Transverse colon (tissue), 4 donors: ENCODE data around the gene ITGA8. TPM values are rescaled to one million over a fixed set of nuclear protein-coding genes. Genes with fewer than 3 reads are reported as not detected.

ENCODE experiments used
- DNase-seq: peaks from one replicate; pipeline ENCODE4 v3.0.0-alpha.2; 2019
- H3K27ac ChIP-seq, 4 donors: fragments of 200-600 bp; sonication (generic); 2 replicates each; pipeline ENCODE4 v1.5.1; 2016 to 2018; ENCODE audit warnings: inconsistent platforms in 4 of 4
- H3K27me3 ChIP-seq: fragments of 200-600 bp; sonication (generic); 2 replicates; pipeline ENCODE4 v1.5.1; 2017; ENCODE audit warnings: inconsistent platforms
- H3K36me3 ChIP-seq, 4 donors: fragments of 200-600 bp; sonication (generic); 2 replicates each; pipeline ENCODE4 v1.5.1; 2017 to 2019; ENCODE audit warnings: inconsistent platforms in 4 of 4
- H3K4me1 ChIP-seq, 4 donors: fragments of 200-600 bp; sonication (generic); 2 replicates each; pipeline ENCODE4 v1.5.1; 2017 to 2020; ENCODE audit warnings: inconsistent platforms in 4 of 4
- H3K4me3 ChIP-seq, 4 donors: fragments of 200-600 bp; sonication (generic); 1 replicate in 1 of 4; 2 replicates in 3 of 4; pipeline versions ENCODE4 v1.5.1 to v1.6.1; 2017 to 2019; ENCODE audit warnings: inconsistent platforms in 4 of 4
- H3K9me3 ChIP-seq, 2 donors: fragments of 200-600 bp; sonication (generic); 2 replicates each; pipeline ENCODE4 v1.5.1; 2017 to 2019; ENCODE audit warnings: inconsistent platforms in 2 of 2
- CTCF ChIP-seq, 5 experiments: fragments of 200-600 bp in 3 of 5; fragments of 450-650 bp in 2 of 5; sonication (generic) in 3 of 5; IDR thresholded peaks; 1 replicate in 2 of 5; 2 replicates in 3 of 5; pipeline ENCODE4 v1.5.1; 2016 to 2017; ENCODE audit warnings: antibody characterized with exemption in 5 of 5, inconsistent platforms in 3 of 5, mild to moderate bottlenecking in 2 of 5, moderate library complexity in 1 of 5
- EP300 ChIP-seq: sonication (generic); formaldehyde crosslinking; IDR thresholded peaks from one replicate; pipeline ENCODE4 v1.6.1; 2017; ENCODE audit warnings: antibody characterized with exemption, low read depth
- POLR2A ChIP-seq: fragments of 450-650 bp; IDR thresholded peaks from one replicate; pipeline ENCODE4 v1.6.1; 2016; ENCODE audit warnings: antibody characterized with exemption, mild to moderate bottlenecking, moderate library complexity
- POLR2AphosphoS5 ChIP-seq, 3 donors: sonication (generic); formaldehyde crosslinking; IDR thresholded peaks; one replicate each; pipeline ENCODE4 v1.6.1; 2016; ENCODE audit warnings: antibody characterized with exemption in 3 of 3
- WGBS, 2 donors: methylation state at CpG; one replicate each; pipeline ENCODE4 v1.1.5; 2018; ENCODE audit warnings: low coverage in 1 of 2; 5-methylcytosine and 5-hydroxymethylcytosine counted together
- in situ Hi-C, 4 donors: fragments of 200-750 bp; cut with MboI; loops; one replicate each; pipeline versions ENCODE4 v1.15.0 to v1.15.1; 2017; ENCODE audit warnings: low sequenced_read_pairs in 3 of 4, low pct_ligation_motif_present in 1 of 4, low pct_unique_long_range_greater_than_20kb in 1 of 4
- intact Hi-C: fragments of 100-400 bp; cut with DNase I; formaldehyde crosslinking; loops from one replicate; pipeline ENCODE4 v1.15.1; 2023; ENCODE audit warnings: low total_unique reads
- total RNA-seq, 4 donors: library from RNA; depleted of rRNA; stranded (reverse); fragments of >200 nt; gene quantifications; one replicate each; pipeline ENCODE4 v1.1.0, GENCODE V29; 2016

Gene ITGA8
- total RNA-seq, 4 donors from 2014 or later, result 1.4 to 4.9 (median 3.3) TPM; not detected in 1

GRCh38 chr10:15572531-15573045 lies 147.1 kb downstream of the ITGA8 start:
- no peak for DNase-seq
- in situ Hi-C loops, result no loop called here
- 92 to 93% methylated on average over 6 of the region's 6 CpGs for WGBS, 2 donors
- Histone ChIP-seq H3K36me3 (no peaks in the 10 kb centered on the region), H3K4me1 (peaks cover 0 to 6% (median 0%) of the 10 kb centered on the region in 4 donors), H3K9me3 (no peaks in the 10 kb centered on the region), H3K27ac (no peak overlapping the region), H3K4me3 (no peak overlapping the region), H3K27me3 (no peaks in the 10 kb centered on the region)
- no peak for TF ChIP-seq POLR2A
- no peak for TF ChIP-seq EP300
- TF ChIP-seq CTCF (IDR thresholded peaks at IDR 0.05), result no peak
- TF ChIP-seq POLR2AphosphoS5 (IDR thresholded peaks at IDR 0.05), result no peak
- intact Hi-C loops, result no loop called here

DNA sequence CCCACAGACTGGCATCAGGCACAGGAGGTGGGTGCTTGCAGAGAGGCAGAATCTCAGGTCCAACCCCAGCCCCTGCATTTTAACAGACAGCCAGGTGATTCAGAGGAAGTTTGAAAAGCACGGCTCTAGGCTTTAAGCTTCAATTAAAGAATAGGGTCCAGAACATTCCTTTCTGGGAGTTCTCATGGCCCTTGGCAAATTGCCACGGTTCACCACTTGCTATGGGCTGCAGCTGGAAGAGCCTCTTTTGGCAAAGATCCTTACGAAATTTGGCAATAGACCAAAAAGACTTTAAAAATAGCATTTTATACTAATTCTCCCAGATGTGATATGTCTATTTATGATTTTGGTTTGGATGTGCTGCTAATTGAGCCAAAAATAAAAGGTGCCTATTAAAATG lies 148.1 kb downstream of the ITGA8 start:
- intact Hi-C loops, result no loop called here
- no peaks in the 10 kb centered on the region for H3K36me3 ChIP-seq

GRCh38 chr10:15570738-15571339 lies 148.9 kb downstream of the ITGA8 start:
- in situ Hi-C loops (no loop called here), intact Hi-C loops (no loop called here)
- H3K4me3 ChIP-seq, result no peak overlapping the region
- 94 to 99% methylated on average over 3 of the region's 3 CpGs for WGBS, 2 donors
- H3K9me3 ChIP-seq, result no peaks in the 10 kb centered on the region
- H3K4me1 ChIP-seq, result peaks cover 0 to 6% (median 0%) of the 10 kb centered on the region in 4 donors
- no peak overlapping the region for H3K27ac ChIP-seq
- no peaks in the 10 kb centered on the region for H3K36me3 ChIP-seq
- no peaks in the 10 kb centered on the region for H3K27me3 ChIP-seq
- DNase-seq, result no peak
- TF ChIP-seq CTCF (IDR thresholded peaks at IDR 0.05) (no peak), EP300 (no peak), POLR2AphosphoS5 (IDR thresholded peaks at IDR 0.05) (no peak), POLR2A (no peak)

More for the DNA sequence above, 148.1 kb downstream of the ITGA8 start:
- TF ChIP-seq POLR2AphosphoS5 (IDR thresholded peaks at IDR 0.05) (no peak), EP300 (no peak), POLR2A (no peak), CTCF (IDR thresholded peaks at IDR 0.05) (no peak)
- Histone ChIP-seq H3K27me3 (no peaks in the 10 kb centered on the region), H3K9me3 (no peaks in the 10 kb centered on the region), H3K27ac (no peak overlapping the region), H3K4me1 (peaks cover 0 to 6% (median 0%) of the 10 kb centered on the region in 4 donors), H3K4me3 (no peak overlapping the region)
- DNase-seq, result no peak
- 17 to 49% methylated on average over 3 of the region's 3 CpGs for WGBS, 2 donors
- in situ Hi-C loops, result no loop called here

DNA sequence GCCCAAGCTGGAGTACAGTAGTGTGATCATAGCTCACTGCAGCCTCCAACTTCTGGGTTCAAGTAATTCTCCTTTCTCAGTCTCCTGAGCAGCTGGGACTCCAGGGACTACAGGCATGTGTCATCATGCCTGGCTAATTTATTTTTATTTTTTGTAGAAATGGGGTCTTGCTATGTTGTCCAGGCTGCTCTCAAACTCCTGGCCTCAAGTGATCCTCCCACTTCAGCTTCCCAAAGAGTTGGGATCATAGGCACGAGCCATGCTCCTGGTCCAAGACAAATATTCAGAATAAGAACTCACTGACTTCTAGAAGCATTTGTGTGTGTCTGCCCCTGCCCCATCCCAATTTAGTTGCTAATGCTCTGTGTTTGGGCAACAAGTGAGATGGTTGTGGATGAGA lies 151.8 kb downstream of the ITGA8 start:
- no peak for TF ChIP-seq CTCF (IDR thresholded peaks at IDR 0.05)
- TF ChIP-seq POLR2AphosphoS5 (IDR thresholded peaks at IDR 0.05), result no peak
- no peak for TF ChIP-seq POLR2A
- no peak for TF ChIP-seq EP300
- no peaks in the 10 kb centered on the region for H3K36me3 ChIP-seq
- in situ Hi-C loops, result no loop called here

More for the DNA sequence above, 151.8 kb downstream of the ITGA8 start:
- Histone ChIP-seq H3K4me3 (no peak overlapping the region), H3K27me3 (no peaks in the 10 kb centered on the region), H3K9me3 (no peaks in the 10 kb centered on the region), H3K27ac (no peak overlapping the region), H3K4me1 (peaks cover 0 to 6% (median 0%) of the 10 kb centered on the region in 4 donors)
- DNase-seq, result no peak
- intact Hi-C loops, result no loop called here
- 88% methylated on average over 1 of the region's 1 CpG; no CpG with 5 or more reads in 1 of the 2 donors for WGBS, 2 donors
